Globus pallidus (tissue), 1 donor: ENCODE results near the gene NCOA7.
"Not testable (repeated sequence)": the region's sequence is repeated elsewhere in the genome, so short reads cannot be mapped to it uniquely, and the experiment has no call there.

ENCODE experiments used
- DNase-seq: peaks from one replicate; pipeline ENCODE4 v3.0.0-alpha.2; 2015; ENCODE audit warnings: low spot score

Gene NCOA7

GRCh38 chr6:125791151-125791819 is 525 bp downstream of the NCOA7 start:
- DNase-seq: peak; percentile 83

GRCh38 chr6:125791820-125792165 is 1.0 kb downstream of the NCOA7 start:
- DNase-seq: no peak

DNA sequence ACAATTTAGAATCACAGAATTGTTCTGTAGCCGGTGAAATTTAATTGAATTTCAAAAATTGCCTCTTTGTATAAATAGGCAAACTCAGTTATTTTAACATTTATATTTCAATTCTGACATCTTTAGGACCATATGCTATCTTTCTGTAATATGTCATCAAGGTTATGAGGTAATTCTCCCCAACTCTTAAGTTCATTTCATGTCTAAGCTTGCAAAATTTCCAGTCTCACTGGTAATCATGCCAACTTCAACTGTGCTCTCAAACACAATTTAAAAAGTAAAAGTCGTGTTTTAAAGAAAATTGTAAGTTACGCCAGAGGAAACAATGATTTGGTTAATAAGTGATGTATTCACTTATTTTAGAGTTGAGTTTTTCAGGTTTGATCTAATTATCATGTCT is 1.4 kb downstream of the NCOA7 start:
- no peak for DNase-seq

GRCh38 chr6:125792680-125793079 is 1.9 kb downstream of the NCOA7 start:
- DNase-seq: no peak

GRCh38 chr6:125793280-125793679 is 2.5 kb downstream of the NCOA7 start:
- DNase-seq: no peak

GRCh38 chr6:125793863-125794262 is 3.1 kb downstream of the NCOA7 start:
- peak; percentile 62 for DNase-seq

DNA sequence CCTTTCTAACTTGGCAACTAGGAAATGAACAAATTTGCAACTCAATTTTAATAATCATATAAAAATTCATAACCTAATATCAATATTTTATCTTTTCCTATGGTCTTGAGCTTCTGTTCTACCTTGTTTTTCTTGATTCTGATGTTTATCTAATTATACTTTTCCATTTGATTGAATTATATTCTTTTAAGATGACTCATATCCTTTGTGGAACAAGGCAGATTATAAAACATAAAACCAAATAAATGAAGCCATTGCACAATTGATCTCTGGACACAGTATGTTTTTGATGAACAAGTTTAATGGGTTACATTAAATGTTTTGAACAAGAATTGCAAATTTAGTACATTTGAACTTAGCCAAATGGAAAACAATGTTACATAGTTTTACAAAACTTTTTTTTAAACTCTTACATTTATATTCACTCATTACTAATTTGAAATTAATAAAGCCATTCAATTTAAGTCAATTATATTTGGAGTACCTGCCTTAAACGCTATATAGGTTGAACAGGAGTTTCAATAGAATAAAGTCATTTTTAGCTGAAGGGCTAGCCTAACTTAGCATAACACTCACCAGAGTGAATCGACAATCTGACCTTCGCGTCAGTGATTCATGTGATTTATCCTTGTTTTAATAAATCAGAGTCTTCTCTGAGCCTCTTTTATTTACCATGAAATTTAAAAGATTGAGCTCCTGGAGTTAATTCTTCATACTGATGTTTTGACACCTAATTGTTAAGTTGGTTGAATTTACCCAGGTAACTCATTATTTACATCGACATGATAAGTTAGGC is 3.8 kb downstream of the NCOA7 start:
- no peak for DNase-seq

DNA sequence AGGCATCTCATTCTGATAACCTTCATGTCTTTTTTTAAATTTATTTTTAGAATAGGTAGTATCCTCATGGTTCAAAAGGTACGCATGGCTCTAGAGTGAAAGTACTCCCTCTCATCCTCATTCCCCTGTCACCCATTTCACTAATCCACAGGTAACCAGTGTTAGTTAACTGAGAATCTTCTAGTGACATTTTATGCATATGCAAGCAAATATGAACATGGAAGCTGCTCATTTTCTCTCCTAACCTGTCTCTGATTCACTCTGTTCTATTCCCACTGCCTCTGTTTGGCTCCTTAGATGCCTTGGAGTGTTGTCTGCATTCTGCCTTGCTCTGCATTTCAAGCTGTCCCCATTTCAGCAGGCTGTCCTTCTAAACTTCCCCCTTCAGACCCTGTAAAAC is 4.5 kb downstream of the NCOA7 start:
- DNase-seq: no peak

DNA sequence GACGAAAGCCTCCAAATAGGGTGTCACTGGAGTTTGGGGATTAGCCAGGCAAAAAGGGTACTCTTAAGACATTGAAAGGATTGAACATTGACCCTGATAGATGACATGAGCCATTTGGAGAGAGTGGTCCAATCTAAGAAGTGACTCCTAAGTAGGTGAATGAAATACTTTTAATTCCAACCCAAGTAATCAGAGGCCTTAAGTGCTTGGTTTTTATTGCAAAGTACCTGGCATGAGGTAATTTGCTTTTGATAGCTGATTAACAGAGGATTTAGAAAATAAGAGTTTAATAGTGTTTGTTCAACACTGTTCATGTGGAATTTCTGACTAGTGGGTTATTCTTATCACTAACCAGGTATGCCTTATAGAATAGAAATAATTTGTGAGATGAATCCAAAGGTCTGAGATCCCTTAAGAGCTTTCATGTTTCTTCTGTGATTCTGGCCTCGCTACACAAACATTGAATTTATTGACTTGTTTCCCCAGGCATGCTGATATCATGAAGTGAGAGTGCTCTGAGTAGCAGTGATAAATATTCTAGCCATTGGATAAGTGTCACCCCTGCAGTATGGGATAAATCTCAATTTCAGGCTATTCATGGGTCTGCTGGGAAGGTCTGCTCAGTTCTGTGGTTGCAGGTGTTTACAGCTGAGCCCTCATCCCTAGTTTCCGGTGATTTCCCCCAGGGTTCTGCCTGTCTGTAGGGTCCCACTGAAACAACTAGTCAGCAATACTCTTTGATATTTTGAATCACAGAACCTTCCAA is 6.5 kb downstream of the NCOA7 start:
- no peak for DNase-seq

- DNase-seq: no peak
These were observed 7.2 kb downstream of the NCOA7 start for GRCh38 chr6:125797886-125798444.

DNA sequence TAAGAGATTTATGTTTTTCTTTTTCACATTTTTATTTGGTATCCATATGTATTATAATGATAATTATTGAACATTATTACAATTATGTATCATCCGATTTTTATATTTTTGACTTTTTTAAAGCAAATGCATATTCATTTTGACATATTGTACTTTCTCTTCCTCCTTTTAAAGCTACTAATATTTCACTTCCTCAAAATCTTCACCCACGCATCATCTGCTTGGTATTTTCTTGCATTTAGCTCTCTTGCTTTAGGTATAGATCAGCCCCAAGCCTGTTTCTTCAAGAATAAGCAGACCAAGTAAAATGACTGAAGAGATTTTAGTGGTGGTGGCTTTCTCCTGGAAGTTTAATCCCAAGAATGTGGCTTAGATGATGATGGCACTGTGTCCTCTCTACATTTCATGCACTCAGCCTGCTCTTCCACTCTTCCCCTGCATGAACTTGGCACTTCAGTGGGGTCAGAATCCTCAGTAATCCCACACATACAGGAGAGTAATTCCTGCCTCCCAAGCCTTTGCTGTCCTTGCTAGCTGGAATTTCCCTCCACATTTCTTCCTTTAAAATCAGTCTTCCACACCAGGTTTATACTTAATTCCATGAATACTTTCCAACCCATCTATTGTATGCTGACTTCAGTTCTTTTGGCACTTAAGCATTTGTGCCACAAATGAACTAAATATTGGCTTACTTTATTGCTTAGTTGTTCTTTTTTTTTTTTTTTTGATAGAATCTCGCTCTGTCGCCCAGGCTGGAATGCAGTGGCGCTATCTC is 8.2 kb downstream of the NCOA7 start:
- no peak for DNase-seq

GRCh38 chr6:125802383-125802782 is 11.6 kb downstream of the NCOA7 start:
- no peak for DNase-seq

DNA sequence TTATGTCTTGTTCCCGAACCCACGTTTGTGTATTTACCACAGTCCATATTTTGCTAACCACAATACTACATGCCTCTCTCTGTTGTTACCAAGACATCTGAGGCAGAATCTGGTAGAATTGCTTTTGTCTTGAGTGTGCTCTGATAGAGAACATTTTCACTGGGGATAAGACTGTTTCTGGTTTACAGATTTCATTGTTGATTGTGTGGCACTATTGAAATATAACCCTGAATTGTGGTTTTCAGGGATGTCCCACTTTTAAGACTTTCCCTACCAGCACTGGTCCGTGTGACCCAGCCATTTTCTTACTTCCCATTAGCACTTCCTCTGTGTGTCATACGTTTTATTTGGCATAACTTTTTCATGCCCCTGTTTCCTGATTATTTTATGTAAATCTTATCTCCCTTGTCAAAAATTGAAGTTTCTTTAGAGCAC is 12.2 kb downstream of the NCOA7 start:
- no peak for DNase-seq

DNA sequence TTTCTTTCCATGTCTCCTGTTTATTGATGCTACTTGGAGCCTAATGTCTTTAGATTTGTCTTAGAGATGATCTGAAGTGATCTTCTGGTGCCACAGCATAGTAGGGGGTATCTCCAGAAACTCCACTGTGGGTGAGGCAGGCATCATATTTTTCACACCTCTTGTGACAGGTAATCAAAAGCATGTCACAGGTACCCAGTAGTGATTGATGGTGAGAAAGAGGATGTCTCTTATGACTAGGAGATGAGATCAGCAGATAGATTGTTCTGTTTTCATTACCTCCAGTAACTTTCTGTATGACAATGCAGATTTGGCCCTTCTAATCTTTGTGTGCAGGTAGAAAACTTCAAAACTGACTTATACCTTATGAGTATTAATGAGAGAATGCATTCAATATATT is 13.5 kb downstream of the NCOA7 start:
- no peak for DNase-seq

DNA sequence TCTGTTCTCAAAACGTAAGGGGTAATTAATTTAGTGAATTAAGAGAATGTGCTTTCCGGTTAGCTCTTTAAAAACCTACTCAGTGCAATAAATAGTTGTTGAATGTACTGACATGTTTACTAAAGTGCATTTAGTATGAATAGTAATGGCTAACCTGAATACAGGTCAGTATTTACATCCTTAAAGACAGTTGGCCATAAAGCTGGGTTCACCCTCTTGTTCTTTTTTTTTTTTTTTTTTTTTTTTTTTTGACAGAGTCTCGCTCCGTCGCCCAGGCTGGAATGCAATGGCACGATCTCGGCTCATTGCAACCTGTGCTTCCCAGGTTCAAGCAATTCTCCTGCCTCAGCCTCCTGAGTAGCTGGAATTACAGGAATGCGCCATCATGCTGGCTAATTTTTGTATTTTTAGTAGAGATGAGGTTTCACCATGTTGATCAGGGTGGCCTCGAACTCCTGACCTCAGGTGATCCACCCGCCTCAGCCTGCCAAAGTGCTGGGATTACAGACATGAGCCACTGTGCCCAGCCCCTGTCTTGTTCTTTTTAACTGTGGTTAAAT is 14.2 kb downstream of the NCOA7 start:
- DNase-seq: not testable (repeated sequence)

DNA sequence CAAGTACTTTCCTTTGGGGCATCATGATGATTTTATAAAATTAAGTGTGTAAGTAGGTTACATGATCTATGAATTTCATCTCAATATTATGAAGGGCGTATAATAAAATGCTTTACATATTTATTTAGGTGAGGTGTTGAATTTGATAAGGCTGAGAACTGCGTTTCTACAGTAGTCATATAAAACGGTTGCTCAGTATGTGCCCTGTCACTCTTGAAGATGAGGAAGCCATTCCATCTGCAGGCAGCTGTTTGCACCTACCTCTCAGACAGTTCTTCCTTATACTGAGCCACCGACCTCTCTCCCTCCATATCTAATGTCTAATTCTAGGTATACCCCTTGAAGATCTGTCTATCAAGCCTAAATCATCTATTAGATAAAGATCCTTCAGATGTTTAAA is 16.1 kb downstream of the NCOA7 start:
- DNase-seq: no peak

DNA sequence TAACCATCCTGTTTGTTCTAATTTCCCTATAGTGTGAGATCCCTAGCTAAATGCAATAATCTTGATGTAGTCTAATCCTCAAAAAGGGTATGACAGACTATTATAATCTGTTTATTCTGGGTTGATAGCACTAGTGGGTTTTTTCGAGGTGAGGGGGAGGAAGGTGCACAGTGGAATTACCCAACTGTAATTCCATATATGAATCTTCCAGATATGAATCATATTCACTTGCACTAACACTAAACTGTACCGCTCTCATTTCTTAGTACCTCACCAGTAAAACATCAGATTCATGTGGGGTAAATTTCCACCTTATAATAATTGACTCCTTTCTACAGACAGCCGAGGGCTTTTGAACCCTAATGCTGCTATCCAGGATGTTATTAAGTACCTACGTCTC is 16.5 kb downstream of the NCOA7 start:
- DNase-seq: no peak

DNA sequence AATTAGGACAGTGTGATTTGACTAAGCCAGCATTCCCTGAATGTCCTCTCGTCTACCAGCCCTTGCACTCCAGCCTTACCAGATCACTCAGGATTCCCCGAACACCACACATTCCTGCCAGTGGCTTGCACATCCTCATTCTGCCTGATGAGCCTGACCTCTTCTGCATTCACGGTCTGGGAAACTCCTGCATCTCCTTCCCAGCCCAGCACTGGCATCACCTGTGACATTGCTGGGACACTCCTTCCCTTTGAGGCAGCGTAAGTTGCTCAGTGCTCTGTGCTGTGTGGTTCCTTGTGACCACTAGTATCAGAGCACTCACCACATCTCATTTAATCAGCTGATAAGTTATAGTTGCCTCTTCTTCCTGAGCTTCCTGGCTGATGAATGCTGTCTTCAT is 17.3 kb downstream of the NCOA7 start:
- DNase-seq: no peak

- no peak for DNase-seq
These were observed 17.8 kb downstream of the NCOA7 start for GRCh38 chr6:125808591-125808990.

- no peak for DNase-seq
These were observed 18.9 kb downstream of the NCOA7 start for GRCh38 chr6:125809570-125810170.

DNA sequence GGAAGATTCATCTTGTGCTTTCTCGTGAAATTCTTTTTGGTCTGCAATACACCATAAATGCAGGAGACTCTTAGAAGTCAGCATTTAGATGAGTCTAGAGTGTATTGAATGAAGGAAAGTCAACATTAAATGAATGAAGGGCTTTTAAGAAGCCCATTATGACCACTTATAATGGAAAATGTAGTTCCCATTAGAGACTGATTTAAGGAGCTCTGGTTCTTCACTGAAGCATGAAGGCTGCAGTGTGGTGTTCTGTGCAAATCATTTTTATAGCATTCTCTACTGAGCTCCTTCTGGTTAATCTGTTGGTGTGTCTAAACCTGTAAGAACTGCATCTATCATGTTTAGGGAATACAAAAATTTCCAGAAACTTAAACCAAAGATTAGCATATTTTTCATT is 19.7 kb downstream of the NCOA7 start:
- DNase-seq: no peak
